Measurements from ENCODE around the gene RAP1GDS1.
"Not testable (repeated sequence)": the region's sequence is repeated elsewhere in the genome, so short reads cannot be mapped to it uniquely, and the experiment has no call there.

The RAP1GDS1 gene
- total RNA-seq = 66.4 to 163 (median 111) reads per million in 18 experiments

- DNase-seq = peak; percentile 96 to 98
Measured at GRCh38 chr4:98260579-98261404, at the start of gene RAP1GDS1. TSS of gene RAP1GDS1 (plus strand) at chr4:98261384. CDS start at chr4:98261566, 182 bp downstream.

- no peak for DNase-seq
Measured at GRCh38 chr4:98222306-98222705, 38.9 kb upstream of the RAP1GDS1 start.

GRCh38 chr4:98226396-98226795 is 34.8 kb upstream of the RAP1GDS1 start:
- no peak for DNase-seq

- no peak for DNase-seq
Measured at GRCh38 chr4:98230961-98231360, 30.2 kb upstream of the RAP1GDS1 start.

GRCh38 chr4:98232202-98232601 is 29.0 kb upstream of the RAP1GDS1 start:
- peak; percentile 63 to 78 for DNase-seq

GRCh38 chr4:98237204-98237603 is 24.0 kb upstream of the RAP1GDS1 start:
- no peak for DNase-seq

- DNase-seq = no peak
Measured at GRCh38 chr4:98242063-98242462, 19.1 kb upstream of the RAP1GDS1 start.

GRCh38 chr4:98242538-98242937 is 18.6 kb upstream of the RAP1GDS1 start:
- DNase-seq = no peak

- no peak for DNase-seq
Measured at GRCh38 chr4:98245226-98245625, 16.0 kb upstream of the RAP1GDS1 start.

- DNase-seq = peak in 1 of 2 donors; percentile 1
Measured at GRCh38 chr4:98248934-98249333, 12.2 kb upstream of the RAP1GDS1 start.

- no peak for DNase-seq
Measured at GRCh38 chr4:98249831-98250230, 11.4 kb upstream of the RAP1GDS1 start.

GRCh38 chr4:98253499-98253898 is 7.7 kb upstream of the RAP1GDS1 start:
- no peak for DNase-seq

GRCh38 chr4:98260047-98260578 is 1.1 kb upstream of the RAP1GDS1 start:
- DNase-seq = peak in 1 of 2 donors; percentile 9

GRCh38 chr4:98261405-98262291 is 464 bp downstream of the RAP1GDS1 start:
- peak; percentile 39 to 48 for DNase-seq

GRCh38 chr4:98262431-98262830 is 1.2 kb downstream of the RAP1GDS1 start:
- DNase-seq = peak; percentile 57 to 58

- DNase-seq = no peak
Measured at GRCh38 chr4:98267498-98267897, 6.3 kb downstream of the RAP1GDS1 start.

- no peak for DNase-seq
Measured at GRCh38 chr4:98275145-98275544, 14.0 kb downstream of the RAP1GDS1 start.

- no peak for DNase-seq
Measured at GRCh38 chr4:98283219-98284189, 22.3 kb downstream of the RAP1GDS1 start.

GRCh38 chr4:98284640-98285046 is 23.5 kb downstream of the RAP1GDS1 start:
- DNase-seq = no peak

GRCh38 chr4:98285676-98286075 is 24.5 kb downstream of the RAP1GDS1 start:
- no peak for DNase-seq

- DNase-seq = no peak
Measured at GRCh38 chr4:98287328-98287727, 26.1 kb downstream of the RAP1GDS1 start.

- DNase-seq = not testable (repeated sequence)
Measured at GRCh38 chr4:98288671-98289070, 27.5 kb downstream of the RAP1GDS1 start.

All from inflammatory macrophage (primary cell).